NCI-H510A treated with DMSO at 0.1 percent for 48 hours (cell line): ENCODE measurements around the gene GLT8D1.
"Not testable (repeated sequence)": the region's sequence is repeated elsewhere in the genome, so short reads cannot be mapped to it uniquely, and the experiment has no call there.

Experiments used
- DNase-seq: peaks from one replicate; lab custom pipeline; 2025; lab: John Stamatoyannopoulos, UW

Gene GLT8D1

DNA sequence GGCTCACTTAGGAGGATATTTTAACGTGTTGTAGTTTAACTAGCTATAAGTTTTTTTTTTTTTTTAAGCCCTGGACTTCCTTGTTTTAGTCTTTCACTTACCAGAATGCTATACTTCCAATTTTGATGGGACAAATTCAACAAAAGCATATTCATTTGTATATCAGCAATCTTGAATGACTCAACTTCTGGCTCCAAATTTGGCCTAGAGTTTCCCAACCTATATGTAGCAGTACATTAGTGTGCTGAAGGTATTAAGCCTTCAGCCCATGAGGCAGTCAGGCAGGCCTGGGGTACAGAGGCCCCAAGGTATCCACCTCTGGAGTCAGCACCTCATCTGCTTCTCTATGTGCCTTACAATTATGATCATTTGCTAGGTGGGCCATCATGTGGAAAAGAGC is 25.8 kb downstream of the GLT8D1 start:
- DNase-seq = no peak

GRCh38 chr3:52679199-52679538 is 26.4 kb downstream of the GLT8D1 start:
- DNase-seq = no peak

DNA sequence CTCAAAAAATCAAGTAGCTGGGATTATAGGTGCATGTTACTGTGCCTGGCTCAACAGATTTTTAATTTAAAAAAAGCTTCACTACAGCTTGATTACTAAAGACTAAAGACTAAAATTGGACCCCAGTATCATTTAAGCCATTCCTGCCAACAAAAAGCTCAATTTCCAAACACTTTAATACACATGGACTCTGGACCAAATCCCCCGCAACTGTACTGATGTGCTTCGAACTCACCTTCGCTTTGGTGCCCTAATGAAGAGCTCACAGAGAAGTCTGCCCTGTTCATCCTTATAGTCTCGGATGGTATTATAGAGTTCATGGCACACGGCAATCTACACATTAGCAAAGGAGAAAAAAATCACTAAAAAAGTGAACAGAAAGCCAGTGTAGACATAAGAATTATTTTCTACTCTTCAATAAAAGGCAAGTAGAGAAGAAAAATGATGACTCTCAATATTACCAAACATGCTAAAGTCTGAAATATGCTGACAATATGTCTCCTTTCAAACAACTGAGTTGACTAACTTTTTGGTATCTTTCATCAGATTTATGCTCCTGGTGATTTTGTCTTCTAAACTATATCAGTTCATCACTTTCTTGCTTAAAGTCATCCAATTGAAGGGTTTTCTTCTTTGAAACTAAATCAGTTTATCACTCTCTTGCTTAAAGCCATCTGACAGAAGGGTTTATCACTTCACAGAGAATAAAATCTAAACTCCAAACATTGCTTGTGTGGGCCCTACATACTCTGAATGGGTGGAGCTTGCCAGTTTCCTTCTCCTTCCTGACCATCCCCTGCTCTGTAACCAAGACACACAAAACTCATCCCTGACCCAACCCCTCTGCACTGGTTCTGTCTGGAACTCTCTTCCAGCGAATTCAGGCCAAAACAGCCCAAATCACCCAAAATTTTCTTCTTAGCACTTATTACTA is 27.1 kb downstream of the GLT8D1 start:
- no peak for DNase-seq

DNA sequence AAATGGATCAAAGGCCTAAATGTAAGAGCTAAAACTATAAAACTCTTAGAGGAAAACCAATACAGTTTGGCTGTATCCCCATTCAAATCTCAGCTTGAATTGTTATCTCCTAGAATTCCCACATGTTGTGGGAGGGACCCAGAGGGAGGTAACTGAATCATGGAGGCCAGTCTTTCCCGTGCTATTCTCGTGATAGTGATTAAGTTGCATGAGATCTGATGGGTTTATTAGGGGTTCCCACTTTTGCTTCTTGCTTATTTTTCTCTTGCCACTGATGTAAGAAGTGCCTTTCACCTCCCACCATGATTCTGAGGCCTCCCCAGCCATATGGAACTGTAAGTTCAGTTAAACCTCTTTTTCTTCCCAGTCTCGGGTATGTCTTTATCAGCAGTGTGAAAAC is 29.4 kb downstream of the GLT8D1 start:
- DNase-seq = not testable (repeated sequence)

- no peak for DNase-seq
These were observed 33.9 kb downstream of the GLT8D1 start for GRCh38 chr3:52671676-52672075.

- DNase-seq = no peak
These were observed 34.7 kb downstream of the GLT8D1 start for GRCh38 chr3:52670621-52671521.

DNA sequence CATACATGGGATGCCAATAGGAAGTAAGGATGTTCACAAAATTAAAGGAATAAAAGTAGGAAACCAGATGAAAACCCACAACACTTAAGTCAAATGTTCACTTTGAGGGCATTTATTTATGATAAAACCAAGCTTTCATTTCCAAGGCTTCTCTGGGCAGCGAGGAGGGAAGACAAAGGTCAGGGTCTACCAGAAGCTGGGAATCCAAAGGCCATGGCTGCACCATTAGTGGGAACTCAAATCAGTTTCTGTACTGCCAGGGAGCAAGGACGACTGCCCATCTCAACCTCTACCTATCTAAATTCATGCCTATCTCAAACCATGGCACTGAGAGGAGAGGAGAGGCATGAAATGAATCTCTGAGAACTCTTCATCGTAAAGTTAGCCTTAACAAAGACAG is 42.5 kb downstream of the GLT8D1 start:
- no peak for DNase-seq

DNA sequence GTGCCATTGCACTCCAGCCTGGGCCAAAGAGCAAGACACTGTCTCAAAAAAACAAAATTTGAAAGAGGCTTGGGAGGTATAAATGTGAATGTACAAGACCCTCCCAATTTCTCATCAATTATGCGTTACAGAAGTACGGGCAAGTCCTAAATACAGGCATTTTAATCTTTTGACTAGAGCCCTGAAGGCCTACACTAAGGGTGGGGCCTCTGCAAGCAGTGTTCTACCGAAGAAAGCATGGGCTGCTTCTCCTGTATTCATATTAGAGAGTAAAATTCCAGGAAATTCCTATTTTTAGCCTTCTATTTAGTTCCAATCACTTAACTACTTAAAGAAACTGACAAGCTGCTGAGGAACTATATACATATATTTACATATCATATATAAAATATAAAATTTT is 45.5 kb downstream of the GLT8D1 start:
- no peak for DNase-seq

DNA sequence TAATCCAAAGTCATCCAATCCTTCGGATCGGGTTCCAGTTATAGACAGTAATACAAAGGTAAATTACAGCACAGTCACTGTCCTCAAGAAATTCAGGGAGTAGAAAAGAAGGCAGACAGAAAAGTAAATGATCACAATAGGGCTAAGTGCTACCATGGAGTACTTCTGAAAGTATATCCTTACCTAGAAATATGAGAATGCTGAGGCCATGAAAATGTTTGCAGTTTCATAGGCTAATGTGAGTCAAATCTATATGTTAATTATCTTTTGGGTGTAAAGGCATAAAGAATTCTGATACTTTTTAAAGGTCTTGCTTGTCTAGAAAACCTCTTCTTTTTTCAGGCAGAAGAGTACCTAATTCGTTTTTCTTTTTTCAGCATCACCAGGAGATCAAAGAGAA is 49.7 kb downstream of the GLT8D1 start:
- no peak for DNase-seq

DNA sequence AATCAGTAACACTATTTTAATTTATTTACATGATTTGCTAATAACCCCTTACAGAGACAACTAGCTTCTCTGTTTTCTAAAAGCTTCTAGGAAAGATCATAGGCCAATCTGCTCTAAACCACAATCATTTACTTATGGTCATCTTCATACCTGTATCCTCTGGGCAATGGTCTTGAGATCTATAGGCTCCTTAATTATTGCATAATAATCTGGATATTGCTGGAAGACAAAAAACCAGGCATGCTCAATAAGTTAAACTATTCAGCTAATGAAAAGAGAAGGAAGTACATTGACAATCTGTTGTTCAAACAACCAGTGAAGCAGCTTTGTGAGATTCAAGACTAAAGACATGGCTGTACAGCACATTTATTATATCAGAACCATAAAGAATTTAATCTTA is 54.0 kb downstream of the GLT8D1 start:
- DNase-seq = no peak

- no peak for DNase-seq
These were observed 55.2 kb downstream of the GLT8D1 start for GRCh38 chr3:52650439-52650838.

DNA sequence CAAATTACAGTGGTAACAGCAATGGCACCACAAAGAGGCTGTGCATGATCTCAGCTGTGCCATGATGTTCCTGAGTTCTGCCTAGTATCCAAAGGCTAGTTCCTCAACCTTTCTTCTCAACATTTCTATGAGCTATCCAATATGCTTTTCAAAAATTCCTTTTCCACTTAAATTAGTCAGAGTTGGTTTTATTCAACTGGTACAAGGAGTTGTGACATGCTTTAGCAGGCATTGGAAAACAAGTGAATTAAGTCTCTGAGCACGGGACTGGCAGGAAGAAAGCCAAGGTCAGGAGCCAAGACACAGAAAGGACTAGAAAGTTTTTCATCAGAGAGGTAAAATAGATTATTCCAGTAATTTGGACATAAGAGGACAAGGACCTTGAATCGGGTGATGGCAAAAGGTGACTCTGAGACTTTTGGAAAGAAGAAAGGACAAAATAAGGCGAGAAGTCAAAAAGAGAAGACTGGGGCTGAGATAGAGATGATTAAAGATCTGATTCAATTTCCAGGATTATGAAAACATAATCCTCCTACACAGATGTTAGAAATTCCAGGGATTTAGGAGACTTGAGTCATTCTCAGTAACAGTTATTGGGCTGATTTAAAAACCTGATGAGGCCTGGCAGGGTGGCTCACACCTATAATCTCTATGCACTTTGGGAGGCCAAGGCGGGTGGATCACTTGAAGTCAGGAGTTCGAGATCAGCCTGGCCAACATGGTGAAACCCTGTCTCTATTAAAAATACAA is 56.0 kb downstream of the GLT8D1 start:
- DNase-seq = no peak

DNA sequence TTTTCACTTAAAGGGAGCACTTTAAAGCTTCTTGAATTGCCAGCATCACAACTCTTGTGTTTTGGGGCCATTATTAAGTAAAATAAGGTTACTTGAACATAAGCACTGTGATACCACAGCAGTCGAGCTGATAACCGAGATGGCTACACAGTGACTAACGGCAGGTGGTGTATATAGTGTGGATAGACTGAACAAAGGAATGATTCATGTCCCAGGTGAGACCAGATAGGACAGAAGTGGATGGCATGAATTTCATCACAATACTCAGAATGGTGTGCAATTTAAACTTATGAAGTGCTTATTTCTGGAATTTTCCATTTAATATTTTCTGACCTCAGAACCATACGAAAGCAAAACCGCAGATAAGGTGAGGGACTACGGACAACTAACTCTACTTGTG is 60.0 kb downstream of the GLT8D1 start:
- DNase-seq = no peak
